Spleen (tissue), 11 donors: Measurements from ENCODE around the gene SERPINB11. TPM values are rescaled to one million over a fixed set of nuclear protein-coding genes. Genes with fewer than 3 reads are reported as not detected.

Source experiments
- DNase-seq: peaks from one replicate; pipeline ENCODE4 v3.0.0-alpha.2; 2020
- H3K27ac ChIP-seq, 8 donors: fragments of 200-600 bp; sonication (generic) in 7 of 8; 1 replicate in 4 of 8; 2 replicates in 4 of 8; pipeline versions ENCODE4 v1.5.0 to v1.8.0; 2016 to 2021; ENCODE audit warnings: inconsistent platforms in 4 of 8, mild to moderate bottlenecking in 4 of 8, moderate library complexity in 1 of 8
- H3K27me3 ChIP-seq, 7 donors: fragments of 200-600 bp; sonication (generic) in 6 of 7; replicated peaks in 1 of 7; 1 replicate in 4 of 7; 2 replicates in 3 of 7; pipeline versions ENCODE4 v1.5.0 to v1.8.0; 2016 to 2021; ENCODE audit warnings: inconsistent platforms in 3 of 7, mild to moderate bottlenecking in 1 of 7
- H3K36me3 ChIP-seq, 6 donors: fragments of 200-600 bp; sonication (generic) in 5 of 6; 1 replicate in 4 of 6; 2 replicates in 2 of 6; pipeline versions ENCODE4 v1.5.0 to v1.8.0; 2016 to 2021; ENCODE audit warnings: inconsistent platforms in 2 of 6
- H3K4me1 ChIP-seq, 6 donors: fragments of 200-600 bp; sonication (generic) in 5 of 6; 1 replicate in 3 of 6; 2 replicates in 3 of 6; pipeline versions ENCODE4 v1.5.0 to v1.8.0; 2016 to 2021; ENCODE audit warnings: inconsistent platforms in 3 of 6
- H3K4me3 ChIP-seq, 8 donors: fragments of 200-600 bp; sonication (generic) in 7 of 8; 1 replicate in 4 of 8; 2 replicates in 4 of 8; pipeline versions ENCODE4 v1.5.0 to v1.8.0; 2016 to 2021; ENCODE audit warnings: inconsistent platforms in 4 of 8, mild to moderate bottlenecking in 4 of 8, moderate library complexity in 2 of 8
- H3K9me3 ChIP-seq, 8 donors: fragments of 200-600 bp; sonication (generic) in 7 of 8; 1 replicate in 4 of 8; 2 replicates in 4 of 8; pipeline versions ENCODE4 v1.5.0 to v1.8.0; 2016 to 2021; ENCODE audit warnings: inconsistent platforms in 4 of 8
- CTCF ChIP-seq, 11 experiments: fragments of 200-600 bp in 7 of 11; fragments of 450-650 bp in 4 of 11; sonication (generic) in 4 of 11; IDR thresholded peaks in 8 of 11; conservative IDR thresholded peaks in 3 of 11; 1 replicate in 7 of 11; 2 replicates in 4 of 11; pipeline versions ENCODE4 v1.4.0 to v1.8.0; 2016 to 2021; ENCODE audit warnings: antibody characterized with exemption in 11 of 11, inconsistent platforms in 4 of 11, mild to moderate bottlenecking in 1 of 11
- POLR2A ChIP-seq, 3 donors: fragments of 450-650 bp; IDR thresholded peaks; one replicate each; pipeline ENCODE4 v1.5.1; 2017; ENCODE audit warnings: antibody characterized with exemption in 3 of 3, mild to moderate bottlenecking in 1 of 3
- POLR2AphosphoS5 ChIP-seq, 3 donors: sonication (generic); formaldehyde crosslinking; IDR thresholded peaks; one replicate each; pipeline ENCODE4 v1.5.1; 2017; ENCODE audit warnings: antibody characterized with exemption in 3 of 3
- WGBS, 5 donors: extraction: QIAGEN DNeasy Blood & Tissue Kit in 3 of 5; methylation state at CpG; one replicate each; pipeline versions ENCODE4 v1.1.5 to v1.1.7; 2013 to 2018; 5-methylcytosine and 5-hydroxymethylcytosine counted together
- intact Hi-C: fragments of 100-400 bp; cut with DNase I; formaldehyde crosslinking; loops from one replicate; pipeline ENCODE4 v1.15.0; 2023; ENCODE audit warnings: low total_unique reads
- polyA plus RNA-seq, 3 donors: library from polyadenylated mRNA; stranded (reverse); fragments of 200-250 nt; gene quantifications; one replicate each; pipeline ENCODE4 v1.2.1, GENCODE V29; 2013
- total RNA-seq, 7 donors: library from RNA; depleted of rRNA in 3 of 7; stranded (reverse); fragments of >200 nt in 3 of 7; fragmentation: NEBNext Ultra II Directional in 4 of 7; extraction: Animal tissue kit (Norgen Biotek cat#: 25700) in 4 of 7; gene quantifications; one replicate each; pipeline versions ENCODE4 v1.1.0 to v1.2.1, GENCODE V29; 2016 to 2021
- donor health status: healthy with polysubstance abuse.
- donor health status: DM: no; HTN: no; CAD: no; lungs with moderate emphysema.
- donor health status: DM: no; HTN: no; CAD: no.
- donor health status: Bipolar disorder and iron deficiency.
- donor health status: healthy.
- donor health status: DM: no; HTN: no; CAD: no.
- donor health status: DM: yes; HTN: yes; CAD: no.

Gene SERPINB11
- total and polyA plus RNA-seq, 10 donors = not detected

GRCh38 chr18:63749489-63749888 lies 46.7 kb downstream of the SERPINB11 start:
- Histone ChIP-seq H3K4me3 (no peak overlapping the region), H3K9me3 (peaks cover 0 to 10% (median 2%) of the 10 kb centered on the region in 8 donors), H3K36me3 (no peaks in the 10 kb centered on the region), H3K27ac (no peak overlapping the region), H3K27me3 (no peaks in the 10 kb centered on the region), H3K4me1 (no peaks in the 10 kb centered on the region)
- DNase-seq = no peak
- TF ChIP-seq CTCF (IDR thresholded peaks at IDR 0.05 in 8 of 11, conservative IDR thresholded peaks at IDR 0.05 in 3 of 11) (no peak), POLR2AphosphoS5 (IDR thresholded peaks at IDR 0.05) (no peak), POLR2A (IDR thresholded peaks at IDR 0.05) (no peak)
- 67 to 86% (median 78%) methylated on average over 1 of the region's 1 CpG for WGBS, 5 donors
- intact Hi-C loops = no loop called here

- H3K27ac ChIP-seq = no peak overlapping the region
- 50 to 82% (median 61%) methylated on average over 2 of the region's 2 CpGs for WGBS, 5 donors
- no peaks in the 10 kb centered on the region for H3K36me3 ChIP-seq
- H3K4me1 ChIP-seq = no peaks in the 10 kb centered on the region
- no peak overlapping the region for H3K4me3 ChIP-seq
- H3K27me3 ChIP-seq = no peaks in the 10 kb centered on the region
- peaks cover 0 to 11% (median 2%) of the 10 kb centered on the region in 8 donors for H3K9me3 ChIP-seq
- TF ChIP-seq POLR2AphosphoS5 (IDR thresholded peaks at IDR 0.05) (no peak), POLR2A (IDR thresholded peaks at IDR 0.05) (no peak), CTCF (IDR thresholded peaks at IDR 0.05 in 8 of 11, conservative IDR thresholded peaks at IDR 0.05 in 3 of 11) (no peak)
- intact Hi-C loops = no loop called here
- no peak for DNase-seq
These were observed 49.9 kb downstream of the SERPINB11 start for GRCh38 chr18:63752636-63753035.

- Histone ChIP-seq H3K27me3 (no peaks in the 10 kb centered on the region), H3K9me3 (peaks cover 0 to 7% (median 2%) of the 10 kb centered on the region in 8 donors), H3K36me3 (no peaks in the 10 kb centered on the region), H3K4me1 (no peaks in the 10 kb centered on the region), H3K4me3 (no peak overlapping the region), H3K27ac (no peak overlapping the region)
- TF ChIP-seq POLR2A (IDR thresholded peaks at IDR 0.05) (no peak), POLR2AphosphoS5 (IDR thresholded peaks at IDR 0.05) (no peak), CTCF (IDR thresholded peaks at IDR 0.05 in 8 of 11, conservative IDR thresholded peaks at IDR 0.05 in 3 of 11) (no peak)
- intact Hi-C loops = no loop called here
- DNase-seq = no peak
These were observed 50.9 kb downstream of the SERPINB11 start for GRCh38 chr18:63753676-63754075.

DNA sequence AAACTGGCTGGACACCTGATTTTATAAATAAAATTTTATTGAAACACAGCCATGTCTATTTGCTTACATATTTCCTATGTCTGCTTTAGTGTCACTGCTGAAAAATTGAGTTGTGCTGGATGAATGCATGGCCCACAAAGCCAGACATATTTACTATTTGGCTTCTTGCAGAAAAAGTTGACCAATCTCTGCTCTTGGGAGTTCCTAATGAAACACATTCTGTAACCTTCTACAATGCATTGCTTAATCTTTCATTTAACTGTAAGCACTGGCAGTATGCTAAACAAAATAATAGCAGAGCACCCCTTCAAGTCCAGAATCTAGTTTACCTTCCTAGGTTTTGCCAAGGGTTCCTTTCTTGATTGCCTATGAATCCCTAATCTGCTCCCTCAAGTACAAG lies 54.8 kb downstream of the SERPINB11 start:
- intact Hi-C loops = no loop called here
- Histone ChIP-seq H3K4me3 (no peak overlapping the region), H3K27ac (no peak overlapping the region), H3K27me3 (no peaks in the 10 kb centered on the region), H3K36me3 (no peaks in the 10 kb centered on the region), H3K4me1 (no peaks in the 10 kb centered on the region), H3K9me3 (peaks cover 2 to 30% (median 22%) of the 10 kb centered on the region in 8 donors)
- no peak for DNase-seq
- TF ChIP-seq POLR2AphosphoS5 (IDR thresholded peaks at IDR 0.05) (no peak), POLR2A (IDR thresholded peaks at IDR 0.05) (no peak), CTCF (IDR thresholded peaks at IDR 0.05 in 8 of 11, conservative IDR thresholded peaks at IDR 0.05 in 3 of 11) (no peak)
